22Rv1 (cell line): Measurements from ENCODE around the gene VCAN.

Experiments used
- CTCF ChIP-seq: fragments of 450-650 bp; IDR thresholded peaks from 2 replicates; pipeline ENCODE4 v1.5.1; 2017; ENCODE audit warnings: mild to moderate bottlenecking
- ZFX ChIP-seq: fragments of 450-650 bp; IDR thresholded peaks from 2 replicates; pipeline ENCODE4 v1.6.1; 2017; ENCODE audit warnings: antibody characterized with exemption, borderline replicate concordance

GRCh38 chr5:83562071-83562606 lies 90.6 kb downstream of the VCAN start:
- TF ChIP-seq CTCF, result no peak
- no peak for TF ChIP-seq ZFX
